Right renal cortex interstitium (tissue), 3 donors: Measurements from ENCODE around the gene LCMT1. TPM values are rescaled to one million over a fixed set of nuclear protein-coding genes. Genes with fewer than 3 reads are reported as not detected.
"Not testable (repeated sequence)": the region's sequence is repeated elsewhere in the genome, so short reads cannot be mapped to it uniquely, and the experiment has no call there.

Experiments
- DNase-seq, 3 donors: peaks; one replicate each; pipeline ENCODE4 v3.0.0-alpha.2; 2013; ENCODE audit warnings: low read depth in 3 of 3, low spot score in 2 of 3
- polyA plus RNA-seq, 3 donors: library from polyadenylated mRNA; unstranded; fragments of 120-200 nt; gene quantifications; one replicate each; pipeline ENCODE4 v1.2.1, GENCODE V29; 2013; ENCODE audit not compliant: insufficient read length in 3 of 3

LCMT1 gene
- polyA plus RNA-seq, 3 donors: 73.8 to 84.5 (median 78.8) TPM

DNA sequence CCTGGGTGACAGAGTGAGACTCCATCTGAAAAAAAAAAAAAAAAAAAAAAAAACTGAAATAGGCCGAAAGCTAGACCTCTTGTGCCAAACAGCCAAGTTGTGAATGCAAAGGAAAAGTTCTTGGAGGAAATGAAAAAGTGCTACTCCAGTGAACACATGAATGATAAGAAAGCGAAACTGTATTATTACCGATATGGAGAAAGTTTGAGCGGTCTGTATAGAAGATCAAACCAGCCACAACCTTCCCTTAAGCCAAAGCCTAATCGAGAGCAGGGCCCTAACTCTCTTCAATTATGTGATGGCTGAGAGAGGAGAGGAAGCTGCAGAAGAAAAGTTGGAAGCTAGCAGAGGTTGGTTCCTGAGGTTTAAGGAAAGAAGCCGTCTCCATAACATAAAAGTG is 69.7 kb downstream of the LCMT1 start:
- DNase-seq: not testable (repeated sequence)

DNA sequence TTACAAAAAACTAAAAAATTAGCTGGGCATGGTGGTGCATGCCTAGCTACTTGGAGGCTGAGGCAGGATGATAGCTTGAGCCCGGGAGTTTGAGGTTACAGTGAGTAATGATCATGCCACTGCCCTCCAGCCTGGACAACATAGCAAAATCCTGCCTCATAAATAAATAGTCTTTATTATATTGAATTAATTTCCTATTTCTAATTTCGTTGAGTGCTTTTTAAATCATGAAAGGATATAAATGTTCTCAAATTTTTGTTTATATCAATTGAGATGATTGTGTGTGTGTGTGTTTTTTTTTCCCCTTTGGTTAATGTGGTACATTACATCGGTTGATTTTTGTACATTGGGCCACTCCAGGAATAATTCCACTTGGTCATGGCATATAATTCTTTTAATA is 73.2 kb downstream of the LCMT1 start:
- no peak for DNase-seq

DNA sequence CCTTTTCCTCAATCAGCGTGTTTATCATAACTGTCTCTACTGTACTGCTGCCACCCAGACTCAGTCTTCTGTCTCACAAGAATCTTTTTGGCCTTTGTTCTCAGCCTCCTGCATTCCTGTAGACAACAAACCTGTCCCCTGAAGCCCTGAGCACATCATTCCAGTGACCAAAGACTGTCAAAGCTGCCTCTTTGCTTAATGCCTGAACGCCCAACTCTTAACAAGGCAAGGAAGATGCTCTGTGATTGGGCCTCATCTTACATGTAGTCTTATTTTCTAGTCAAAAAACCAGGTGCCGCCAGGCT is 75.9 kb downstream of the LCMT1 start:
- no peak for DNase-seq

DNA sequence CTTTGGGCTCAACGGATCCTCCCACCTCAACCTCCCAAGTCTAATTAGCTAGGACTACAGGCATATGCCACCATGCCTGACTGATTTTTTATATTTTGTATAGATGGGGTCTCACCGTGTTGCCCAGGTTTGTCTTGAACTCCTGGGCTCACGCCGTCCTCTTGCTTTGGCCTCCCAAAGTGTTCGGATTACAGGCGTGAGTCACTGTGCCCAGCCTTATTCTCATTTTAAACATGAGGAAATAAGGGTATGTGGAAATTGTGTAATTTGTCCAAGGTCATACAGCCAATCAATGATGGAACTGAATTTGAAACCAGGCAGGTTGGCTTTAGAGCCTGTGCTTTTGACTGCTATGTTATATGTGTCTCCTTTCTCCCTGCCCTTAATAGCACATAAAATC is 77.8 kb downstream of the LCMT1 start:
- DNase-seq: no peak

DNA sequence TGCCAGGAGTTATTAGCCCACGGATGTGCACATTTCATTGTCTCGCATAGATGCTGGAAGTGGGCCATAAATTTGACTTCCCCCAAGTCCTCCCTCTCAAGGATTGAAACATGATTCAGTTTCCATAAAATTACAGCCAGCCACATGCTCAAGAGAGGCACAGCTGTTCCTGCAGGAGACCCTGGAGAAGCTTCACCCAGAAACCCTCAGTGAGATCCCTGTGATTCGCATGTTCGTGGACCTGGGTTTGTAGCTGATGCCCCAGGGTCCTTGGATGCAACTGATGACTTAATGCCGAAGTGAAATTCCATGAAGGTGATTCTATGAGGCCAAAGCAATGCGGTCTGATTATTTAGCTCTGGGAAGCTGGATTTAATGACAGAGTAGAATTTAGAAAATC is 80.6 kb downstream of the LCMT1 start:
- peak; percentile 23 for DNase-seq

DNA sequence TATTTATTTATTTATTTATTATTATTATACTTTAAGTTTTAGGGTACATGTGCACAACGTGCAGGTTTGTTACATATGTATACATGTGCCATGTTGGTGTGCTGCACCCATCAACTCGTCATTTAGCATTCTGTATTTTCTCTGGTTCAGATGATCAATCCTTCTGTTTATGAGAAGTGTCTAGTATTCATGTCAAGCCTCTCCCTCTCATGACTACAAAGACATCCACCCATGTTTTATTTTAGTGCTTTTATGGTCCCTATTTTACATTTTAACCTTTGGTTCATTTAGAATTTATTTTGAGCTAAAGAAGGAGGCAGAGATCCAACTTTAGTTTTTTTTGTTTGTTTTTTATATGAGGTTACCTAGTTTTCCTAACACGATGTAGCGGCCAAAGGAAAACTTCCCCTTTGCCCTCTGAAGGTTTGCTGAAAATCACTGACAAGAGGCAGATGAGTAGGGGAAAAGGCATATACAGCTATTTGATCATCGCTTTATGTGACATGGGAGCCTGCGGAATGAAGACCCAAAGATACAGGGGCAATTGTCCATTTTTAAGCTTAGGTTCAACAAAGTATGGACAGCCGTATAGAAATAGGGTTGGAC is 82.8 kb downstream of the LCMT1 start:
- no peak for DNase-seq

DNA sequence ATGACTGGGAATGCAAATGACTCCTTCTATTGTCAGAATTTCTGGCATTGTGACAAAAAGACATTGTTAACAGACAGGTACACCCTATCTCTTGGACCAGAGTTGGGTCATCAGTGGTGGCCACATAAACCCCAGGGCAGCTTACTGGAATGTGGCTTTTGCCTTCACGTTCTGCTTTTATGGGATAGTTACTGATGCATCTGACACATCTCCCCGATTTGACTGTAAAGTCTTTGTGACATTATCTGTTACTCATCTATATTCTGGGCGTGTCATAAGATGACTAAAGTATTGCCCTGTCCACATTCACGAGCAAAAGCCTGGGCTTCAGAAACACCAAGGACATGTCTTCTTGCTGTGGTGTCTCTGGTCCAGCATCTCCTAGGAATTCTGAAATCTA is 86.5 kb downstream of the LCMT1 start:
- DNase-seq: no peak

DNA sequence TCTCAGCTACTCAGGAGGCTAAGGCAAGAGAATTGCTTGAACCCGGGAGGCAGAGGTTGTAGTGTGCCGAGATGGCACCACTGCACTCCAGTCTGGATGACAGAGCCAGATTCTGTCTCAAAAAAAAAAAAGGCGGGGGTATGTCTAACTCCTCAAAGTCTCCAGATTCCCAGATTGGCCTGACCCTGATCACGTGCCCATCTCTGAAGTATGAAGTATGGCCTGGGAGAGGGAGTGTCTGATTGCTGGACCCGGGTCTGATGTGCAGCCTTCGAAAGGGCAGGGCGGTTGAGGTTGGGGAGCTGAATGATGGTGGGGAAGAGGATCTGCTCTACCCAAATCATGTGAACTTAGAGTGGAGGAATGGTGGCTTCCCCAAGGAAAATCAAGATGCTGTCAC is 87.9 kb downstream of the LCMT1 start:
- DNase-seq: no peak

DNA sequence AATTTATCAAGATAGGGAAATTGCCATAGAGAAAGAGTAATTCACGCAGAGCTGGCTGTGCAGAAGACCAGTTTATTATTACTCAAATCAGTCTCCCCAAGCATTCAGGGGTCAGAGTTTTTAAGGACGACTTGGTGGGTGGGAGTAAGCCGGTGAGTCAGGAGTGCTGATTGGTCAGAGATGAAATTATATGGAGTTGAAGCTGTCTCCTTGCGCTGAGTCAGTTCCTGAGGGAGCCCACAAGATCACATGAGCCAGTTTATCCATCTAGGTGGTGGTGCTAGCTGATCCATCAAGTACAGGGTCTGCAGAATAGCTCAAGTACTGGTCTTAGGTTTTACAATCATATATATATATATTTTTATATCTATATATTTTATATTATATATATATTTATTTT is 99.2 kb downstream of the LCMT1 start:
- DNase-seq: no peak

DNA sequence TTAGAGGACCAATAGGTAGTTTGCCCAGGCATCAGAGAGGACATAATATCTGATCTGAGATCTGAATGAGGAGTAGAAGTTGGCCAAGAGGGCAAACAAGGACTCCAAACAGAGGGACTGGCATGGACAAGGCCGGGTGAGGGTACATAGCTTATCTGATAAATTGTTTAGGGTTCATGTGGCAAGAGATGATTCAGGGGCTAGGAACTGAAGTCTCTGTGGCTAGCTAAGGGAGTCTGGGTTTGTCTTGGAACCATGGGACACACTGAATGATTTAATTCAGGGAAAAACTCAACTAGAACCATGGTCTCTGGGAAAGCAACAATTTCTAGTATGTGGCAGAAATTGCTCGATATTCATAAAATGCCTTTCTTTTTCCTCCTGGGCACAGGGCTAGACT is 101.1 kb downstream of the LCMT1 start:
- no peak for DNase-seq

DNA sequence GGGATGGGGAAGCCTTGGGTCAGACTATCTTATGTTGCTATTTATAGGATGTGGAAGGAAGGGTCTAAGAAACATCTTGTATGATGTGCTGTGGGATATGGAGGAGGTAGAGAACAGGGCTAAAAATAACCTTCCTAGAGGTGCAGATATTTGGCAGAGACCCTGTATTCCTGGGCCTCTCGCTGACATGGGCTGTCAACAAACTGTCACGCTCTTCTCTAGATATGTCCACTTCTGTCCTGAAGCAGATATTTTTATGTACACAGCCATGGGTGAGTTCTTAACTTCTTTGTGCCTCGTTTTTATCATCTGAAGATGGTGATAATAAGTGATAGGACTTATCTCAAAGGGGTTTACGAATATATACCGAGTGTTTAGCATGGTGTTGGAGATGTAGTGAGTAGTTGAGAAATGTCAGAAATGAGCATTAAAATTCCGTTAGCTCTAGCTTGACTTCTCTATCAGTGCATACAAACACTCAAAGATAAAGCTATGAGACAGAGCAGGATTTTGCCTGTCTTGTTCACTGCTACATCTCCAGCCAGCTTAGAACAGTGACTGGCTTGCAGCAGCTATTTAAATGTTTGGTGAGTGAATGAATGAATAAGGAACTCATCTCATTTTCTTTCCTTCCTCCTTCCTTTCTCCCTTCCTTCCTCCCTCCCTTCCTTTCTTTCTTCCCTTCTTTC is 102.3 kb downstream of the LCMT1 start:
- no peak for DNase-seq

DNA sequence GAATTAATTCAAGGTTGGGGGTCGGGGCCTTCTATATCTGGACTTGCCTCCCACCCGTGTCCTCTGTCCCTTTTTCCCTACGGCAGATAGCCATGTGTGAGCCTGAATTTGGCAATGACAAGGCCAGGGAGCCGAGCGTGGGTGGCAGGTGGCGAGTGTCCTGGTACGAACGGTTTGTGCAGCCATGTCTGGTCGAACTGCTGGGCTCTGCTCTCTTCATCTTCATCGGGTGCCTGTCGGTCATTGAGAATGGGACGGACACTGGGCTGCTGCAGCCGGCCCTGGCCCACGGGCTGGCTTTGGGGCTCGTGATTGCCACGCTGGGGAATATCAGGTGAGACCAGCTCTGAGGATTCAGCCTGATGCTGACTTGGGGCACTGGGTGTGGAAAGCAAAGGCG is 105.6 kb downstream of the LCMT1 start:
- no peak for DNase-seq

DNA sequence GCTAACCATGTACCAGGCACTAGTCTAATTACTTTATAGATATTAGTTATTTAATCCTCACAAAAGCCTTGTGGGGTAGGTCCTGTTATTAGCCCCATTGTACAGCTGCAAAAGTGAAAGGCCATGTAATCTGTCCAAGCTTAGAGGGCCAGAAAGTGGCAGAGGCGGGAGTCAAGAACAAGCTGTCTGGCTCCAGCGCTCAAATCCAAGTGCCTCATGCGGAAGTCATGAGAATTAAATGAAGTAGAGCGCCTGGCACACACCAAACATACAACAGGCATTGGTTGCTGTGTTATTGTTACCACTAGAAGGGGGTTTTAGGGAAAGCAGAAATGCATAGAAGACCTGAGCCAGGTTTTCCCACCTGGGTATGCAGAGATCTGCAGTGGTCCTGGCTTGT is 106.4 kb downstream of the LCMT1 start:
- DNase-seq: no peak

DNA sequence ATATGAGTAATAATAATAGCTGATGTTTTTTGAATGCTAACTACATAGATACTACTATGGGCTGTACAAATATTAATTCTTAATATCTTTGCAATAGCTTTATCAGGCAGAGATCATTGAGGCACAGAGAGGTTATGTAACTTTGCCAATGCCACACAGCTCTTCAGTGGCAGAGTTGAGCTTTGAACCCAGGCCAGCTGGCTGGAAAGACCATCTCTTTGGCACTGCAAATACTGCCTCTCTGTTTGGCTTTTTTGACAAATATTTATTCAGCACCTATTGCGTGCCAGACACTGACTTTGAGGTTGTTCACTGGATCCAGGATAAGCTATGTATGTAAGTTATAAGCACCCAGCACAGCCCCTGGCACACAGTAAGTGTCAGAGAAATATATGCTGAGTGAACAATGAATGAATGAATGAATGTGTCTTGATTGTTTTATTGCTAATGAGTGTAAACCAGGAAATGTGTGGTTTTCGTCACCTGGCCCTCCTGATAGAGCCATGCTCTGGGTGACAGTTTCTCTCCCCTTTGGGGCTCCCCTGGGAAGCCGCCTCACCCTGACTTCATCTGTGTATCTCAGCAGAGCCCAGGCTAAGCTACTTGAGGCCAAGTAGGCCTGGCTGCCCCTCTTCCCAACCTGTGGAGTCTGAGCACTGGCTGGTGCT is 107.7 kb downstream of the LCMT1 start:
- DNase-seq: no peak

DNA sequence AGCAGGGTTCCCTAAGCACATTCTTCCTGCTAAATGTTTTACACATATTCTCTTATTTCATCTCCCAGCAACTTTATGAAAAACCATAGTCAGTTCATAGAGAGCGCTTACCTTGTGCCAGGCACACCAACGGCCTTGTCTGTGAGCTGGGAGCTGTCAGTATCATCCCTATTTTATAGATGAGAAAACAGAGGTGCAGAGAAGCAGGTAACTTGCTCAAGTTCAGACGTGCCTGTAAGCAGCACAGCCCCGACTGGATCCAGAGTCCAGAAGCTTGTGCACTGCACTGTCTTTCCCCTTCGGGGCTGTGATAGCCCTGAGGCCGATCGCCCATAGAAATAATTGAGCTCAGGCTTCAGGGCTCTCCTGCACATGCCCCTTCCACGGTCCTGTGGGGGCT is 111.4 kb downstream of the LCMT1 start:
- DNase-seq: no peak

DNA sequence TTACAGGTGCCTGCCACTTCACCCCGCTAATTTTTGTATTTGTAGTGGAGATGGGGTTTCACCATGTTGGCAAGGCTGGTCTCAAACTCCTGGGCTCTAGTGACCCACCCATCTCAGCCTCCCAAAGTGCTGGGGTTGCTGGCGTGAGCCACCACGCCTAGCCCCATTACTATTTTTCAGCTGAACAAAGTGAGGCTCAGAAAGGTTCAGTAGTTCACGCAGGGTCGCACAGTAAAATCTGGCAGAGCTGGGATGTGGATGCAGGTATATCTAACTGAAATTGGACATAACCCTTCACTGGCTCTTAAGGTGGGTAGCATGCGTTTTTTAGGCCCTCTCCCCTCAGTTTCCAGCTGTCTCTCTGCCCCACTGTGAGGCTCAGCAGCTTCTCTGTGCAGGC is 112.4 kb downstream of the LCMT1 start:
- DNase-seq: no peak

DNA sequence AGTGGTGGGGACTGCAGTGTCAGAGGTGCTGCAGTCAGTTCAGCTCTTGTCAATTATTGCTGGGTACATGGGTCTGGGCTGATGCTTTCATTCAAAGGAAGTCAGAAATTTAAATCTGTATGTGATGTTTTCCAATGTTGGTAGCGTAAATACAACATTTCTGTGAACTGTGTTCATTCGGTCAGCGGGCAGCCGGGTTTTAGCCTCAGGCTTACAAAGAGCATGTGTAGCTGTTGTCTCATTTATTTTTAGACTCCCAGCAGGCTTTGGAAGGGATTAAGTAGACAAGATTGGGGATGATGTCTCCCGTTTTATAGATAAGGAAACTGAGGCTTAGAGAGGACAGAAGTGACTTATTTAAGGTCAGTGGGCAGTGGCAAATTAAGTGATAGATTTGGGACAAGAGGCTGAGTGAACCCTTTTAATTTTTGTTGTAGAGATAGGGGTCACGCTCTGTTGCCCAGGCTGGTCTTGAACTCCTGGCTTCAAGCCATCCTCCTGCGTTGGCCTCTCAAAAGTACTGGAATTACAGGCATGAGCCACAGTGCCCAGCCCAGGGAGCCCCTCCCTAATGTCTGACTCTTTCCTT is 113.3 kb downstream of the LCMT1 start:
- DNase-seq: no peak

Other genes with a start within 250 kb of the LCMT1 start
- gene ARHGAP17, start 96.4 kb upstream of the LCMT1 start, polyA plus RNA-seq: 10 to 100 TPM; 67.8 to 79.2 (median 69.1) TPM
- gene AQP8, start 105.2 kb downstream of the LCMT1 start, polyA plus RNA-seq: not detected
- 10 to 100 TPM; 11.9 to 13.6 (median 12.8) TPM for gene ZKSCAN2, start 146.1 kb downstream of the LCMT1 start, polyA plus RNA-seq